B cell (primary cell): ENCODE data around the gene HMG20B. TPM values are rescaled to one million over a fixed set of nuclear protein-coding genes. Genes with fewer than 3 reads are reported as not detected.
A peak's percentile ranks its signal among the peaks of the same experiment; 100 is the strongest.

Source experiments
- ATAC-seq: fragments of 200-7000 bp; cut with Tn5 transposase; one replicate; pipeline ENCODE4 v1.10.0; 2021; ENCODE audit warnings: low read depth, mild to moderate bottlenecking, moderate number of reproducible peaks, moderate library complexity
- CTCF ChIA-PET: fragments of 350-600 bp; sonication (Branson Sonifier 250); formaldehyde crosslinking; loops from one replicate; lab custom pipeline; 2021; ENCODE audit warnings: antibody characterized with exemption, inconsistent platforms; lab: Charles Lee
- POLR2A ChIA-PET: fragments of 350-600 bp; sonication (Branson Sonifier 250); formaldehyde crosslinking; loops from one replicate; lab custom pipeline; 2021; ENCODE audit warnings: antibody characterized with exemption; lab: Charles Lee
- DNase-seq: peaks from one replicate; pipeline ENCODE4 v3.0.0; 2013
- H2AFZ ChIP-seq: 2 replicates; pipeline ENCODE4 v1.6.1; 2012; ENCODE audit warnings: mild to moderate bottlenecking, low read depth, low read length; ENCODE audit not compliant: insufficient read depth, poor library complexity, severe bottlenecking
- H3K27ac ChIP-seq, 2 donors: 1 replicate in 1 of 2; 2 replicates in 1 of 2; pipeline ENCODE4 v1.5.1; 2012 to 2013; ENCODE audit warnings: low read length in 2 of 2, mild to moderate bottlenecking in 2 of 2, moderate library complexity in 1 of 2
- H3K27me3 ChIP-seq, 4 experiments: fragments of 200-600 bp in 1 of 4; sonication (generic) in 1 of 4; replicated peaks in 1 of 4; 1 replicate in 2 of 4; 2 replicates in 2 of 4; pipeline versions ENCODE4 v1.6.1 to v1.7.0; 2013 to 2016; ENCODE audit warnings: low read length in 3 of 4, mild to moderate bottlenecking in 2 of 4, mixed read lengths in 1 of 4, moderate library complexity in 1 of 4; ENCODE audit not compliant: insufficient read depth in 4 of 4, control insufficient read depth in 3 of 4; ENCODE audit errors: control extremely low read depth in 1 of 4
- H3K36me3 ChIP-seq, 2 experiments: replicated peaks in 1 of 2; 1 replicate in 1 of 2; 2 replicates in 1 of 2; pipeline versions ENCODE4 v1.6.1 to v1.7.1; 2013; ENCODE audit warnings: low read length in 1 of 2; ENCODE audit not compliant: insufficient read depth in 2 of 2, control insufficient read depth in 1 of 2; ENCODE audit errors: control extremely low read depth in 1 of 2, extremely low read depth in 1 of 2
- H3K4me1 ChIP-seq, 2 donors: fragments of 200-600 bp in 1 of 2; sonication (generic) in 1 of 2; 1 replicate in 1 of 2; 2 replicates in 1 of 2; pipeline versions ENCODE4 v1.5.1 to v1.6.1; 2013 to 2017; ENCODE audit warnings: low read length in 2 of 2; ENCODE audit not compliant: control insufficient read depth in 2 of 2, insufficient read depth in 2 of 2
- H3K4me2 ChIP-seq: replicated peaks from 2 replicates; pipeline ENCODE3; 2012; ENCODE audit warnings: mild to moderate bottlenecking, low read depth, low read length; ENCODE audit not compliant: poor library complexity, severe bottlenecking
- H3K4me3 ChIP-seq, 5 experiments: fragments of 200-600 bp in 1 of 5; sonication (generic) in 1 of 5; 1 replicate in 3 of 5; 2 replicates in 2 of 5; pipeline versions ENCODE4 v1.5.1 to v1.7.0; 2011 to 2016; ENCODE audit warnings: low read length in 4 of 5, mild to moderate bottlenecking in 4 of 5, low read depth in 2 of 5, control low read depth in 1 of 5, moderate library complexity in 1 of 5; ENCODE audit not compliant: insufficient read depth in 1 of 5; ENCODE audit errors: control extremely low read depth in 1 of 5, extremely low read depth in 1 of 5
- H3K79me2 ChIP-seq: fragments of 200-600 bp; sonication (generic); one replicate; pipeline ENCODE4 v1.6.0; 2016; ENCODE audit warnings: low read length; ENCODE audit not compliant: control insufficient read depth, insufficient read depth
- H3K9ac ChIP-seq: fragments of 200-600 bp; sonication (generic); 2 replicates; pipeline ENCODE4 v1.6.1; 2017; ENCODE audit warnings: mild to moderate bottlenecking, low read length, moderate library complexity
- H3K9me3 ChIP-seq, 3 donors: one replicate each; pipeline versions ENCODE4 v1.6.1 to v1.7.1; 2013; ENCODE audit warnings: low read length in 2 of 3; ENCODE audit not compliant: control insufficient read depth in 2 of 3, insufficient read depth in 1 of 3; ENCODE audit errors: control extremely low read depth in 1 of 3
- H4K20me1 ChIP-seq: 2 replicates; pipeline ENCODE4 v1.6.0; 2012; ENCODE audit warnings: mild to moderate bottlenecking, low read length; ENCODE audit not compliant: insufficient read depth, control insufficient read depth, poor library complexity, severe bottlenecking
- H3K27ac Mint-ChIP-seq: one replicate; pipeline ENCODE4 v1.8.0; 2021; ENCODE audit warnings: mixed read lengths
- H3K27me3 Mint-ChIP-seq: one replicate; pipeline ENCODE4 v1.8.0; 2021; ENCODE audit warnings: mixed read lengths
- H3K4me1 Mint-ChIP-seq: one replicate; pipeline ENCODE4 v1.8.0; 2021; ENCODE audit warnings: mixed read lengths
- H3K4me3 Mint-ChIP-seq: one replicate; pipeline ENCODE4 v1.8.0; 2021; ENCODE audit warnings: mixed read lengths
- H3K9me3 Mint-ChIP-seq: one replicate; pipeline ENCODE4 v1.8.0; 2022; ENCODE audit warnings: mixed read lengths; ENCODE audit not compliant: insufficient read depth
- EZH2 ChIP-seq: IDR thresholded peaks from 2 replicates; pipeline ENCODE4 v1.6.1; 2012; ENCODE audit warnings: borderline replicate concordance, low read depth, mild to moderate bottlenecking, moderate library complexity, low read length; ENCODE audit not compliant: insufficient read depth, poor library complexity, severe bottlenecking
- WGBS: methylation state at CpG from one replicate; pipeline ENCODE4 v1.1.5; 2013; ENCODE audit warnings: missing lambda C conversion rate; ENCODE audit not compliant: insufficient coverage; 5-methylcytosine and 5-hydroxymethylcytosine counted together
- intact Hi-C: fragments of 100-400 bp; cut with micrococcal nuclease; formaldehyde crosslinking; loops from one replicate; pipeline ENCODE4 v1.10.0; 2022
- polyA plus RNA-seq: library from polyadenylated mRNA; depleted of rRNA; stranded (reverse); fragments of >200 nt; gene quantifications from 2 replicates; pipeline ENCODE4 v1.2.3, GENCODE V29; 2012
- total RNA-seq, 2 donors: library from RNA; stranded (reverse); fragments of 120-200 nt in 1 of 2; gene quantifications; 1 replicate in 1 of 2; 2 replicates in 1 of 2; pipeline versions ENCODE4 v1.2.3 to v1.2.4, GENCODE V29; 2013 to 2022
- TF ChIP-seq, protein P1 (sequence below): fragments of 200-600 bp; IDR thresholded peaks from one replicate; pipeline ENCODE4 v1.8.0; 2022; ENCODE audit warnings: antibody characterized with exemption, mild to moderate bottlenecking

HMG20B gene
- total and polyA plus RNA-seq, 2 donors (not counting 1 experiment from before 2014, with no cell fraction given) = 41.7 to 59.0 TPM

DNA sequence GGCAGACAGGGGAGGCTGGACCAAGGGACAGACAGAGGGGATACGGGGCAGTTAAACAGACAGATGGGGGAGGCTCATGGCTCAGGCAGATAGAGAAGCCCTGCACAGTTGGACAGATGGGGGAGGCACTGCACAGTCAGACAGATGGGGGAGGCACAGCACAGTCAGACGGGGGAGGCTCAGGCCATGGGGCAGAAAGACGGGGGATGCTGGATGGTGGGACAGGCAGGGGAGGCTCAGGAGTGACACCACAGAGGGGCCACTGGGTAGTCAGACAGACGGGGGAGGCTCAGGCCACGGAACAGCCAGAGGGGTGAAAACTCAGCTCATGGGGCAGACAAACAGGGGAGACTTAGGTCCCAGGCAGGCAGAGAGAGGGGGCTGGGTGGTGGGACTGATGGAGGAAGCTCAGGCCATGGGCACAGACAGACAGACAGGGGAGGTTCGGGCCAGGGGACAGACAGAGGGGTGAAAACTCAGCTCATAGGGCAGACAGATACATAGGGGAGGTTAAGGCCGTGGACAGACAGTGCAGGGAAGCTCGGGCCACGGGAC lies 16.2 kb upstream of the HMG20B start:
- ATAC-seq (no peak), DNase-seq (no peak)
- Histone ChIP-seq H3K4me2 (peak overlapping the region; percentile 93), H3K27me3 (no peaks in the 10 kb centered on the region), H2AFZ (peak overlapping the region; percentile 93), H4K20me1 (peaks cover 21% of the 10 kb centered on the region), H3K4me3 (peak overlapping the region; percentile 36 to 77 (median 72)), H3K79me2 (peaks cover 50% of the 10 kb centered on the region), H3K9ac (peak overlapping the region; percentile 72), H3K27ac (peak overlapping the region in 1 of 2 donors; percentile 87), H3K4me1 (peaks cover 46 to 65% of the 10 kb centered on the region in 2 donors), H3K9me3 (no peaks in the 10 kb centered on the region), H3K36me3 (no peaks in the 10 kb centered on the region)
- H3K4me3 Mint-ChIP-seq = peak overlapping the region; percentile 99
- CTCF ChIA-PET = interaction anchor here (1.0 to 3.3 kb wide), 5 partner anchors 8 to 52 kb away, joined by 3 to 37 read pairs (median 6); partner anchors contain the start of gene GIPC3
- POLR2A ChIA-PET = interaction anchor here (0.6 to 1.1 kb wide), 2 partner anchors 22 to 165 kb away, joined by 5 to 6 read pairs; no protein-coding TSS in a partner anchor
- TF ChIP-seq, protein P1, sequence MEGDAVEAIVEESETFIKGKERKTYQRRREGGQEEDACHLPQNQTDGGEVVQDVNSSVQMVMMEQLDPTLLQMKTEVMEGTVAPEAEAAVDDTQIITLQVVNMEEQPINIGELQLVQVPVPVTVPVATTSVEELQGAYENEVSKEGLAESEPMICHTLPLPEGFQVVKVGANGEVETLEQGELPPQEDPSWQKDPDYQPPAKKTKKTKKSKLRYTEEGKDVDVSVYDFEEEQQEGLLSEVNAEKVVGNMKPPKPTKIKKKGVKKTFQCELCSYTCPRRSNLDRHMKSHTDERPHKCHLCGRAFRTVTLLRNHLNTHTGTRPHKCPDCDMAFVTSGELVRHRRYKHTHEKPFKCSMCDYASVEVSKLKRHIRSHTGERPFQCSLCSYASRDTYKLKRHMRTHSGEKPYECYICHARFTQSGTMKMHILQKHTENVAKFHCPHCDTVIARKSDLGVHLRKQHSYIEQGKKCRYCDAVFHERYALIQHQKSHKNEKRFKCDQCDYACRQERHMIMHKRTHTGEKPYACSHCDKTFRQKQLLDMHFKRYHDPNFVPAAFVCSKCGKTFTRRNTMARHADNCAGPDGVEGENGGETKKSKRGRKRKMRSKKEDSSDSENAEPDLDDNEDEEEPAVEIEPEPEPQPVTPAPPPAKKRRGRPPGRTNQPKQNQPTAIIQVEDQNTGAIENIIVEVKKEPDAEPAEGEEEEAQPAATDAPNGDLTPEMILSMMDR = no peak
- TF ChIP-seq EZH2 = no peak
- peak overlapping the region; percentile 94 for H3K27ac Mint-ChIP-seq
- 40% methylated on average over 9 of the region's 9 CpGs for WGBS
- intact Hi-C loops = loop anchor here (5.0 kb wide), 2 partner anchors 51 to 206 kb away; partner anchors contain the start of genes APBA3, MRPL54 and TBXA2R
- no peaks in the 10 kb centered on the region for H3K27me3 Mint-ChIP-seq
- no peaks in the 10 kb centered on the region for H3K9me3 Mint-ChIP-seq
- H3K4me1 Mint-ChIP-seq = peaks cover 51% of the 10 kb centered on the region

DNA sequence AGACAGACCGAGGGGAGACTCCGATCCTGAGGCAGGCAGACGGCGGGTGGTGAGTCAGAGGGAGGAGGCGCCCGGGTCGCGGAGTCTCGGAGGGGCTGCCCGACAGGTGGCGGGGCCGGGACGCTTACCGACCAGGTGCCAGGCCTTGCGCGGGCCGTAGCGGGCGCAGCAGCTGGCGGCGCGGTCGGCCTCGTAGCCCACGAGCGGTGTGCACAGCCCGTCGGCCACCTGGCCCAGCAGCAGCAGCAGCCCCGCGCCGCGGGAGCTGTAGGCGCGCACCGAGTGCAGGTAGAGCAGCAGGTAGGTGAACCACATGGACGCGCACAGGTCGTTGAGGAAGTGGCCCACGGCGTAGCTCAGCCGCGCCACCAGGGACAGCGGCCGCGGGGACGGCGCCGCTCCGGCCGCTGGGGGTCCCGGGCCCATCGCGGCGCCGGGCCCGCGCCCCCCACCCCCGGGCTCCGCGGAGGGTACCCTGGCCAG lies 15.7 kb upstream of the HMG20B start:
- Histone ChIP-seq H3K4me2 (peak overlapping the region; percentile 93), H4K20me1 (peaks cover 16% of the 10 kb centered on the region), H3K27ac (peak overlapping the region in 1 of 2 donors; percentile 87), H3K9me3 (no peaks in the 10 kb centered on the region), H3K9ac (peak overlapping the region; percentile 72), H2AFZ (peak overlapping the region; percentile 93), H3K27me3 (no peaks in the 10 kb centered on the region), H3K4me1 (peaks cover 46 to 65% of the 10 kb centered on the region in 2 donors), H3K4me3 (peak overlapping the region; percentile 36 to 77 (median 72)), H3K79me2 (peaks cover 46% of the 10 kb centered on the region), H3K36me3 (no peaks in the 10 kb centered on the region)
- Mint-ChIP-seq H3K9me3 (no peaks in the 10 kb centered on the region), H3K27ac (peak overlapping the region; percentile 94), H3K27me3 (no peaks in the 10 kb centered on the region), H3K4me1 (peaks cover 46% of the 10 kb centered on the region), H3K4me3 (peak overlapping the region; percentile 99)
- under 1% methylated on average over 60 of the region's 60 CpGs for WGBS
- ATAC-seq (peak; percentile 31), DNase-seq (peak; percentile 81)
- POLR2A ChIA-PET = interaction anchor here (0.6 to 1.1 kb wide), 2 partner anchors 22 to 164 kb away, joined by 5 to 6 read pairs; no protein-coding TSS in a partner anchor
- CTCF ChIA-PET = interaction anchor here (1.0 to 3.3 kb wide), 5 partner anchors 8 to 52 kb away, joined by 3 to 37 read pairs (median 6); partner anchors contain the start of gene GIPC3
- TF ChIP-seq, protein P1 = no peak
- TF ChIP-seq EZH2 = no peak
- intact Hi-C loops = loop anchor here (1.0 to 5.0 kb wide), 4 partner anchors 15 to 205 kb away; partner anchors contain the start of genes APBA3, HMG20B, MRPL54 and TBXA2R
